GM19193 (cell line): ENCODE measurements around the gene SLC44A2.

Experiments
- POLR2A ChIP-seq: IDR thresholded peaks from 4 replicates; pipeline ENCODE4 v1.6.1; 2011; ENCODE audit not compliant: insufficient read depth, insufficient read length; ENCODE audit errors: extremely low read depth

Gene SLC44A2

GRCh38 chr19:10603873-10604459, 21.4 kb upstream of the SLC44A2 start:
- no peak for TF ChIP-seq POLR2A

- peak; percentile 62 for TF ChIP-seq POLR2A
Measured at GRCh38 chr19:10604460-10604980, 20.8 kb upstream of the SLC44A2 start.

- TF ChIP-seq POLR2A: no peak
Measured at GRCh38 chr19:10611907-10612306, 13.4 kb upstream of the SLC44A2 start.

GRCh38 chr19:10612499-10613119, 12.7 kb upstream of the SLC44A2 start:
- no peak for TF ChIP-seq POLR2A

- no peak for TF ChIP-seq POLR2A
Measured at GRCh38 chr19:10615429-10616023, 9.8 kb upstream of the SLC44A2 start.

GRCh38 chr19:10617409-10618121, 7.8 kb upstream of the SLC44A2 start:
- no peak for TF ChIP-seq POLR2A

GRCh38 chr19:10618846-10619245, 6.5 kb upstream of the SLC44A2 start:
- TF ChIP-seq POLR2A: no peak

- TF ChIP-seq POLR2A: no peak
Measured at GRCh38 chr19:10620786-10621185, 4.6 kb upstream of the SLC44A2 start.

GRCh38 chr19:10621966-10622365, 3.4 kb upstream of the SLC44A2 start:
- no peak for TF ChIP-seq POLR2A

- TF ChIP-seq POLR2A: no peak
Measured at GRCh38 chr19:10624585-10624984, 768 bp upstream of the SLC44A2 start.

- TF ChIP-seq POLR2A: no peak
Measured at GRCh38 chr19:10625762-10626138, 397 bp downstream of the SLC44A2 start.

- TF ChIP-seq POLR2A: no peak
Measured at GRCh38 chr19:10631874-10632273, 6.5 kb downstream of the SLC44A2 start.

GRCh38 chr19:10634430-10634829, 9.1 kb downstream of the SLC44A2 start:
- TF ChIP-seq POLR2A: no peak

- no peak for TF ChIP-seq POLR2A
Measured at GRCh38 chr19:10634963-10635362, 9.6 kb downstream of the SLC44A2 start.

GRCh38 chr19:10636304-10636972, 11.1 kb downstream of the SLC44A2 start:
- no peak for TF ChIP-seq POLR2A
